HCT116 (cell line): ENCODE data around the gene LRFN2.

Experiments
- CBX3 ChIP-seq: IDR thresholded peaks from 2 replicates; pipeline ENCODE4 v1.6.1; 2012; ENCODE audit warnings: low read depth
- CEBPB ChIP-seq: IDR thresholded peaks from 2 replicates; pipeline ENCODE4 v1.6.1; 2012; ENCODE audit warnings: low read depth
- EGR1 ChIP-seq: IDR thresholded peaks from 2 replicates; pipeline ENCODE4 v1.6.1; 2012; ENCODE audit warnings: low read depth
- EZH2 ChIP-seq: fragments of 200-600 bp; sonication (generic); IDR thresholded peaks from 2 replicates; pipeline ENCODE4 v1.6.1; 2017; ENCODE audit warnings: antibody characterized with exemption, mixed run types
- EZH2phosphoT487 ChIP-seq: fragments of 200-600 bp; IDR thresholded peaks from 2 replicates; pipeline ENCODE4 v1.6.1; 2018; ENCODE audit warnings: antibody characterized with exemption, borderline replicate concordance
- POLR2A ChIP-seq: IDR thresholded peaks from 2 replicates; pipeline ENCODE4 v1.7.0; 2011; ENCODE audit warnings: borderline replicate concordance; ENCODE audit not compliant: insufficient read depth, insufficient read length; ENCODE audit errors: extremely low read depth
- POLR2AphosphoS5 ChIP-seq: IDR thresholded peaks from 2 replicates; pipeline ENCODE4 v1.6.1; 2011; ENCODE audit warnings: mild to moderate bottlenecking, low read depth, low read length, moderate library complexity
- RAD21 ChIP-seq: IDR thresholded peaks from 2 replicates; pipeline ENCODE4 v1.6.1; 2012; ENCODE audit warnings: low read depth, mild to moderate bottlenecking
- SP1 ChIP-seq: IDR thresholded peaks from 2 replicates; pipeline ENCODE4 v1.6.1; 2012; ENCODE audit warnings: low read depth
- TCF7L2 ChIP-seq: IDR thresholded peaks from 2 replicates; pipeline ENCODE4 v1.7.0; 2011; ENCODE audit warnings: borderline replicate concordance, inconsistent platforms; ENCODE audit not compliant: insufficient read depth, insufficient read length; ENCODE audit errors: extremely low read depth
- ZNF274 ChIP-seq: fragments of 200-500 bp; sonication (Bioruptor generic); IDR thresholded peaks from 2 replicates; pipeline ENCODE4 v1.6.1; 2014; ENCODE audit warnings: mild to moderate bottlenecking, low read depth, low read length, inconsistent platforms
- TF ChIP-seq, protein P1 (sequence below), 3 experiments: fragments of 200-600 bp in 1 of 3; sonication (generic) in 1 of 3; IDR thresholded peaks in 2 of 3; conservative IDR thresholded peaks in 1 of 3; 2 replicates each; pipeline ENCODE4 v1.5.1; 2012 to 2017; ENCODE audit warnings: low read depth in 2 of 3, low read length in 2 of 3, antibody characterized with exemption in 1 of 3, borderline replicate concordance in 1 of 3, control low read depth in 1 of 3, mild to moderate bottlenecking in 1 of 3, mixed read lengths in 1 of 3, mixed run types in 1 of 3, moderate library complexity in 1 of 3; ENCODE audit not compliant: insufficient read depth in 1 of 3
- TF ChIP-seq, protein P2 (sequence below): IDR thresholded peaks from 2 replicates; pipeline ENCODE4 v1.6.1; 2011; ENCODE audit warnings: mild to moderate bottlenecking, low read length, moderate library complexity; ENCODE audit not compliant: insufficient replicate concordance; ENCODE audit errors: extremely low read depth
- TF ChIP-seq, protein P3 (sequence below): IDR thresholded peaks from 2 replicates; pipeline ENCODE4 v1.6.1; 2012

DNA sequence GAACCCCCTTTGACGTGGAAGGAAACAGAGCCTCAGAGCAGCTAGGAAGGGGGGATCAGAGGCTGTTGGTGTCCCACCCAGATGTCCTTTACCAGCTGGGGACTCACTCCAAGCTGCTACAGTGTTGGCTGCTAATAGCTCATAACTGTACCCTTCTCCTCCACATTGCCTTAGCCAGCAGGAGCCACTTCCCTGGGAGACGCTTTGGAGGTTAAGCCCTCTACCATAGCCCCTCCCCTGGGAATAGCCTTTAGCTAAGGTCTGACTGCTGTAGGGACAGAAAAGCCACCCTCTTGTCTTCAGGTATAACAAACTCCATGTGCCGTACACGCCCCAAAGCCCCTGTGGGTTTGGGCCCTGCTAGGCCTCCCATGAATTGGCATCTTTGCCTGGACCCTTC, 238.6 kb downstream of the LRFN2 start:
- TF ChIP-seq, protein P1, sequence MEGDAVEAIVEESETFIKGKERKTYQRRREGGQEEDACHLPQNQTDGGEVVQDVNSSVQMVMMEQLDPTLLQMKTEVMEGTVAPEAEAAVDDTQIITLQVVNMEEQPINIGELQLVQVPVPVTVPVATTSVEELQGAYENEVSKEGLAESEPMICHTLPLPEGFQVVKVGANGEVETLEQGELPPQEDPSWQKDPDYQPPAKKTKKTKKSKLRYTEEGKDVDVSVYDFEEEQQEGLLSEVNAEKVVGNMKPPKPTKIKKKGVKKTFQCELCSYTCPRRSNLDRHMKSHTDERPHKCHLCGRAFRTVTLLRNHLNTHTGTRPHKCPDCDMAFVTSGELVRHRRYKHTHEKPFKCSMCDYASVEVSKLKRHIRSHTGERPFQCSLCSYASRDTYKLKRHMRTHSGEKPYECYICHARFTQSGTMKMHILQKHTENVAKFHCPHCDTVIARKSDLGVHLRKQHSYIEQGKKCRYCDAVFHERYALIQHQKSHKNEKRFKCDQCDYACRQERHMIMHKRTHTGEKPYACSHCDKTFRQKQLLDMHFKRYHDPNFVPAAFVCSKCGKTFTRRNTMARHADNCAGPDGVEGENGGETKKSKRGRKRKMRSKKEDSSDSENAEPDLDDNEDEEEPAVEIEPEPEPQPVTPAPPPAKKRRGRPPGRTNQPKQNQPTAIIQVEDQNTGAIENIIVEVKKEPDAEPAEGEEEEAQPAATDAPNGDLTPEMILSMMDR (IDR thresholded peaks at IDR 0.05 in 2 of 3, conservative IDR thresholded peaks at IDR 0.05 in 1 of 3; ENCODE audit: borderline replicate concordance in 1 of 3, insufficient read depth in 1 of 3, low read depth in 2 of 3, low read length in 2 of 3) = no peak
- TF ChIP-seq RAD21 = no peak
- TF ChIP-seq POLR2A = no peak
- no peak for TF ChIP-seq POLR2AphosphoS5
- TF ChIP-seq EZH2phosphoT487 = no peak
- TF ChIP-seq EZH2 = no peak
- no peak for TF ChIP-seq EGR1
- TF ChIP-seq CEBPB = no peak
- TF ChIP-seq TCF7L2 = no peak
- no peak for TF ChIP-seq SP1
- TF ChIP-seq ZNF274 = no peak
- TF ChIP-seq, protein P2, sequence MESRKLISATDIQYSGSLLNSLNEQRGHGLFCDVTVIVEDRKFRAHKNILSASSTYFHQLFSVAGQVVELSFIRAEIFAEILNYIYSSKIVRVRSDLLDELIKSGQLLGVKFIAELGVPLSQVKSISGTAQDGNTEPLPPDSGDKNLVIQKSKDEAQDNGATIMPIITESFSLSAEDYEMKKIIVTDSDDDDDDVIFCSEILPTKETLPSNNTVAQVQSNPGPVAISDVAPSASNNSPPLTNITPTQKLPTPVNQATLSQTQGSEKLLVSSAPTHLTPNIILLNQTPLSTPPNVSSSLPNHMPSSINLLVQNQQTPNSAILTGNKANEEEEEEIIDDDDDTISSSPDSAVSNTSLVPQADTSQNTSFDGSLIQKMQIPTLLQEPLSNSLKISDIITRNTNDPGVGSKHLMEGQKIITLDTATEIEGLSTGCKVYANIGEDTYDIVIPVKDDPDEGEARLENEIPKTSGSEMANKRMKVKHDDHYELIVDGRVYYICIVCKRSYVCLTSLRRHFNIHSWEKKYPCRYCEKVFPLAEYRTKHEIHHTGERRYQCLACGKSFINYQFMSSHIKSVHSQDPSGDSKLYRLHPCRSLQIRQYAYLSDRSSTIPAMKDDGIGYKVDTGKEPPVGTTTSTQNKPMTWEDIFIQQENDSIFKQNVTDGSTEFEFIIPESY = no peak
- TF ChIP-seq, protein P3, sequence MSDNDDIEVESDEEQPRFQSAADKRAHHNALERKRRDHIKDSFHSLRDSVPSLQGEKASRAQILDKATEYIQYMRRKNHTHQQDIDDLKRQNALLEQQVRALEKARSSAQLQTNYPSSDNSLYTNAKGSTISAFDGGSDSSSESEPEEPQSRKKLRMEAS = no peak
- no peak for TF ChIP-seq CBX3
